Mucosa of stomach (tissue), 1 donor: Measurements from ENCODE around the gene TUBB6.

ENCODE experiments used
- H3K27me3 ChIP-seq: one replicate; pipeline ENCODE4 v1.7.0; 2013; ENCODE audit warnings: mild to moderate bottlenecking, low read length; ENCODE audit not compliant: control insufficient read depth, insufficient read depth
- H3K36me3 ChIP-seq: one replicate; pipeline ENCODE4 v1.7.0; 2013; ENCODE audit warnings: low read length; ENCODE audit not compliant: control insufficient read depth, insufficient read depth
- H3K4me1 ChIP-seq: one replicate; pipeline ENCODE4 v1.7.0; 2013; ENCODE audit warnings: mild to moderate bottlenecking, low read length; ENCODE audit not compliant: control insufficient read depth, insufficient read depth
- H3K4me3 ChIP-seq: one replicate; pipeline ENCODE4 v1.7.0; 2013; ENCODE audit warnings: low read length
- H3K9ac ChIP-seq: one replicate; pipeline ENCODE4 v1.7.0; 2013; ENCODE audit warnings: mild to moderate bottlenecking, low read length, moderate library complexity
- H3K9me3 ChIP-seq: one replicate; pipeline ENCODE4 v1.7.0; 2013; ENCODE audit warnings: mild to moderate bottlenecking, low read length, moderate library complexity; ENCODE audit not compliant: control insufficient read depth
- donor health status: Pancreatic carcinoma.

Gene TUBB6

GRCh38 chr18:12336171-12336613 lies 28.2 kb downstream of the TUBB6 start:
- no peaks in the 10 kb centered on the region for H3K9me3 ChIP-seq
- no peak overlapping the region for H3K9ac ChIP-seq
- no peak overlapping the region for H3K4me3 ChIP-seq
- H3K36me3 ChIP-seq, result peaks cover 10% of the 10 kb centered on the region
- no peaks in the 10 kb centered on the region for H3K27me3 ChIP-seq
- peaks cover 21% of the 10 kb centered on the region for H3K4me1 ChIP-seq

DNA sequence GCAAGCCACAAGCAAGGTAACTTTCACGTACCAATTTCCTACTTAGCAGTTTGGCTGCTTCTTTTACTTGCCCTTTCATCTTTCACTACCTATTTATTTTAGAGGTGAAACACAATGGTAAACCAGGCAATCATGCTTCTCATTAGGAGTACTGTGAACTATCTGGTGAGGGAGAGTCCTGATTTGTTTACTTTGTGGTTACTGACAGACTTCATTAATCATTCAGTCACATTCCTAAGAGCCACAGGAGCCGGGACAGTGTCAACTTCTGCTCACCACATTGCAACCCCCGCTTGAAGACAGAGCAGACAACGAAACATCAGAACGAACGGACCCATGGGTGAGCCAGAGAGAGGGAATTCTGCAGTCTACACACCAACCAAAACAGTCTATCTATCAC lies 28.8 kb downstream of the TUBB6 start:
- no peaks in the 10 kb centered on the region for H3K9me3 ChIP-seq
- H3K9ac ChIP-seq, result no peak overlapping the region
- H3K27me3 ChIP-seq, result no peaks in the 10 kb centered on the region
- peaks cover 10% of the 10 kb centered on the region for H3K36me3 ChIP-seq
- peaks cover 21% of the 10 kb centered on the region for H3K4me1 ChIP-seq
- H3K4me3 ChIP-seq, result no peak overlapping the region

- H3K4me1 ChIP-seq, result peaks cover 21% of the 10 kb centered on the region
- H3K9me3 ChIP-seq, result no peaks in the 10 kb centered on the region
- no peaks in the 10 kb centered on the region for H3K27me3 ChIP-seq
- H3K4me3 ChIP-seq, result no peak overlapping the region
- no peak overlapping the region for H3K9ac ChIP-seq
- H3K36me3 ChIP-seq, result peaks cover 10% of the 10 kb centered on the region
Measured at GRCh38 chr18:12338382-12338781, 30.3 kb downstream of the TUBB6 start.

- Histone ChIP-seq H3K9me3 (no peaks in the 10 kb centered on the region), H3K36me3 (peaks cover 12% of the 10 kb centered on the region), H3K4me3 (no peak overlapping the region), H3K9ac (no peak overlapping the region), H3K4me1 (peaks cover 12% of the 10 kb centered on the region), H3K27me3 (no peaks in the 10 kb centered on the region)
Measured at GRCh38 chr18:12340945-12341660, 33.1 kb downstream of the TUBB6 start.

DNA sequence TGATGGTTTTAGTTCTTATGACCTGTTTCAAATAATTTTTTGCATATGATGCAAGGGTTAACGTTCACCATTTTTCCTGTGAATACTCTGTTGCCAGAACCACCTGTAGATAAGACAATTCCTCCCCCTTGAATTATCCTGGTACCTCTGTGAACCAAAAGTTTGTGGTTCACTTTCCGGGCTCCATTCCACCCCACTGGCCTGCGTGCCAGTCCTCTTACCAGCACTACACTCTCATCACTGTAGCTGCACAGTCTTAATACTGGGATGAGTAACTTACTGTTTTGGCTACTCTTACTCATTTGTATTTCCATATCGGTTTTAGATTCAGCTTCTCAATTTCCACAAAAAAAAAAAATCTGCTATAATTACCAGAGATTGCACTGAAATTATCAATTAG lies 34.6 kb downstream of the TUBB6 start:
- H3K36me3 ChIP-seq, result peaks cover 12% of the 10 kb centered on the region
- H3K4me1 ChIP-seq, result no peaks in the 10 kb centered on the region
- no peaks in the 10 kb centered on the region for H3K27me3 ChIP-seq
- no peaks in the 10 kb centered on the region for H3K9me3 ChIP-seq
- no peak overlapping the region for H3K9ac ChIP-seq
- no peak overlapping the region for H3K4me3 ChIP-seq

GRCh38 chr18:12345491-12346239 lies 37.6 kb downstream of the TUBB6 start:
- no peak overlapping the region for H3K9ac ChIP-seq
- H3K27me3 ChIP-seq, result no peaks in the 10 kb centered on the region
- no peak overlapping the region for H3K4me3 ChIP-seq
- H3K36me3 ChIP-seq, result peaks cover 12% of the 10 kb centered on the region
- no peaks in the 10 kb centered on the region for H3K4me1 ChIP-seq
- H3K9me3 ChIP-seq, result no peaks in the 10 kb centered on the region

DNA sequence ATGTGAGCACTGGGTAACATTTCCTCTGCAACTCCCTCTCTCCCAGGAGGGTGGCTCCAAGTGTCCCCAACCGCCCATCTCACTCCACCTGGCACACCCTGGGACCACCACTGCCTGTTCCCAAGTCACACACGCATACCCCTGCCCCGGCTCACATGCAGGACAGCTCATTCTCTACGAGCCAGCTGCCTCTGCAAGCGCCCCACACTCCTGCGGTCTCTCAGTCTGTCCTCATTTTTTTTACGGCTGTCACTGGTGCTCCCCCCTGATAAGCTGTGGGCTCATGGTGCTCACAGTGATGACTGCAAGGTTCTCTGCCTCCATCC lies 38.2 kb downstream of the TUBB6 start:
- H3K36me3 ChIP-seq, result peaks cover 12% of the 10 kb centered on the region
- H3K9me3 ChIP-seq, result no peaks in the 10 kb centered on the region
- H3K9ac ChIP-seq, result no peak overlapping the region
- no peaks in the 10 kb centered on the region for H3K4me1 ChIP-seq
- H3K4me3 ChIP-seq, result no peak overlapping the region
- H3K27me3 ChIP-seq, result no peaks in the 10 kb centered on the region

- peaks cover 12% of the 10 kb centered on the region for H3K36me3 ChIP-seq
Measured at GRCh38 chr18:12347895-12348294, 39.9 kb downstream of the TUBB6 start.

DNA sequence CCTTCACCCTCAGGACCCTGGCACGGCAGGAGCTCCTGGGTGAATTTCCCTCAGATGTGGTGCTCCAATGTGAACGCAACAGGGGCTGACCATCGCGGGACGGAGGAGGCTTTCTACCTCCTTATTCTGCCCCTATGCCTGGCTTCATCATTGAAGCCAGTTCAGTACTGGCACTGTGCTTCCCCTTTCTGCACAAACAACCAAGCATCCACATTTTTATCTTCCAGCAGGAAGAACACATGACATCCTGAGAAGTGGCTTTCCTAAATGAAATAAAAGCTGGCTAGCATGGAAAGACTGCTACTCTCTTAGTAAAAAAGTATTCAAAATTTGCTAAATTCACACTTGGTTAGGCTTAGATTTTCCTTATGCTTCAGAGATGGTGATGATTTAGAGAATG lies 44.1 kb downstream of the TUBB6 start:
- Histone ChIP-seq H3K36me3 (no peaks in the 10 kb centered on the region), H3K27me3 (no peaks in the 10 kb centered on the region), H3K4me3 (no peak overlapping the region), H3K4me1 (no peaks in the 10 kb centered on the region), H3K9ac (no peak overlapping the region), H3K9me3 (no peaks in the 10 kb centered on the region)

More at GRCh38 chr18:12347895-12348294, 39.9 kb downstream of the TUBB6 start:
- Histone ChIP-seq H3K9ac (no peak overlapping the region), H3K27me3 (no peaks in the 10 kb centered on the region), H3K4me3 (no peak overlapping the region), H3K4me1 (no peaks in the 10 kb centered on the region), H3K9me3 (no peaks in the 10 kb centered on the region)

DNA sequence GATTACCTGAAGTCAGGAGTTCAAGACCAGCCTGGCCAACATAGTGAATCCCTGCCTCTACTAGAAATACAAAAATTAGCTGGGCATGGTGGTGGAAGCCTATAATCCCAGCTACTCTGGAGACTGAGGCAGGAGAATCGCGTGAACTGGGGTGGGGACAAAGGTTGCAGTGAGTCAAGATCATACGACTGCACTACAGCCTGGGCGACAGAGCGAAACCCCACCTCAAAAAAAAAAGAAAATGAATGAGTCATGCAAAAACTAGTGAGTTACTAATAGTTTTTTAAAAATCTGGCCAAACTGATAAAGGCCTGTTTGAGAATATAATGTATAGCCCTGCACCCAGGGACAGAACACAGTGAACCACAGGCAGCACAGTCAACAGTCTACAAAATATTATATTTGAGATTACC lies 51.5 kb downstream of the TUBB6 start:
- H3K36me3 ChIP-seq, result peaks cover 10% of the 10 kb centered on the region

DNA sequence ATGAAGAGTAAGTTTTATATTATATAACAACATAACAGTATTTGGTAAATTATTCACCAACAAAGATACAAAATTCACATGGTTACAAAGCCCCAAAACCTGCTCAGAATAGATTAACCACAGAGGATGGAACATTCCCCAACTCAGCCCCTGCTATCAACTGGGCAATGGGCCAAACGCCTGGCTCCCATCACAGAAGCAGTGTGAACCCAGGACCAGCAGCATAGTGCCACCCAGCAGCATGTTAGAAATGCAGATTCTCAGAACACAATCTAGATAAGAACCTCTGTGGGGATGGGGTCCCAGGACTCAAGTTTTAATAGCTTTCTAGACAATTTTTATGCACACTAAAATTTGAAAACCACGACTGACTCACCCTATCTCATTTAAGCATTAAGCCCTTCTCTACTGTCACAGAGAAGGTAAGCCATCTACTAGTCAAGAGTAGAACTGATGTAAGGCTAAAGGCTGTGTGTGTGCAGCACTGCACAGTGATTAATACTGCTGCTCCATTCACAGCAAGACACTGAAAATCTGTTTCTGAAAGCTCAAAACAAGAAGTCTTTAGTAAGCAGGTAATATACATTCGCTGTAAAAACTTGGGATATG lies 53.8 kb downstream of the TUBB6 start:
- Histone ChIP-seq H3K9me3 (no peaks in the 10 kb centered on the region), H3K4me3 (no peak overlapping the region), H3K9ac (no peak overlapping the region), H3K36me3 (peaks cover 10% of the 10 kb centered on the region), H3K4me1 (peaks cover 11% of the 10 kb centered on the region), H3K27me3 (no peaks in the 10 kb centered on the region)

More for the DNA sequence above, 51.5 kb downstream of the TUBB6 start:
- H3K9me3 ChIP-seq, result no peaks in the 10 kb centered on the region
- H3K4me3 ChIP-seq, result no peak overlapping the region
- H3K9ac ChIP-seq, result no peak overlapping the region
- H3K4me1 ChIP-seq, result peaks cover 11% of the 10 kb centered on the region
- H3K27me3 ChIP-seq, result no peaks in the 10 kb centered on the region

DNA sequence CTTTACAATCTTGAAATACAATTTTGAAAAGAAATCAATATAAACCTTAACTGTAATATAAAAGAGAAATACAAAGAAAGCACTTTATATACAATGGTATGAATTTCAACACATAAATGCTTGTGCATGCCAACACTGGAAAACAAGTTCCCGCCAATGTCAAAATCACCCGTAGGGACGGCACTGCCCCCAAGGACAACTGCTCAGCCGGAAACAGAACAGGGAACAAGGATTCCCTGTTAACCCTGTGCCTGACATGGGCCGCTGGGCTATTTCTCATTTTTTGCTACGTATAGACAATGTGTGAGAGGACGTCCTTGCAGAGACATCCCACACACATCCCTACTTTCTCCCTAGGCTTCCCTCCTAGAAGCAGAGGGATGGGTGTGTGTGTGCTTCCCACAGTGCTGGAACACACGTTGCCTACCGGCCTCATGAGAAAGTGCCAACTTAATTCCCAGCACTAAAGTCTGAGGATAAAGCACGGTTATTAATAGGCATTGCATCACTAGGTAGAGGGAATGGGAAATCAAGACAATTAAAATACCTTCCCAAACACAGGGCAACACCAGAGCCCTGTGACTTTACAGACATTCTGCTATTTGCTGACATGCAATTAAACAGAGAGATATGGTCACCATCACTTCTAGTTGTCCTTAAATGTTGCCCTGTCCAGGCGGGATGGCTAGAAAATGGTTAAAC lies 54.6 kb downstream of the TUBB6 start:
- no peak overlapping the region for H3K4me3 ChIP-seq
- no peaks in the 10 kb centered on the region for H3K27me3 ChIP-seq
- peaks cover 11% of the 10 kb centered on the region for H3K4me1 ChIP-seq
- peaks cover 10% of the 10 kb centered on the region for H3K36me3 ChIP-seq
- H3K9me3 ChIP-seq, result no peaks in the 10 kb centered on the region
- no peak overlapping the region for H3K9ac ChIP-seq
